HG02852 (cell line): ENCODE measurements around the gene EEIG1.

Experiments
- ATAC-seq: cut with Tn5 transposase; IDR thresholded peaks from one replicate; pipeline ENCODE4 v1.9.1; 2021; ENCODE audit warnings: mild to moderate bottlenecking, moderate library complexity; ENCODE audit not compliant: unreplicated experiment

EEIG1 gene

GRCh38 chr9:127961155-127961490 is 19.7 kb downstream of the EEIG1 start:
- no peak for ATAC-seq

GRCh38 chr9:127960410-127961154 is 20.2 kb downstream of the EEIG1 start:
- ATAC-seq: no peak

GRCh38 chr9:127959841-127960409 is 20.9 kb downstream of the EEIG1 start:
- ATAC-seq: no peak

DNA sequence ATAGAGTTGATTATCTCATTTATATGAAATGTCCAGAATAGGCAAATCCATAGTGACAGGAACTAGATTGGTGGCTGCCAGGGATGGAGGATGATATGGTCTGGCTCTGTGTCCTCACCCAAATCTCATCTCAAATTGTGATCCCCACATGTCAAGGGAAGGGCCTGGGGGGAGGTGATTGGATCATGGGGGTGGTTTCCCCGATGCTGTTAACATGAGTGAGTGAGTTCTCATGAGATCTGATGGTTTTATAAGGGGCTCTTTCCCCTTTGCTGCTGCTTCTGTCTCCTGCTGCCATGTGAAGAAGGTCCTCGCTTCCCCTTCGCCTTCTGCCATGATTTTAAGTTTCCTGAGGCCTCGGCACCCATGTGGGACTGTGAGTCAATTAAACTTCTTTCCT is 21.4 kb downstream of the EEIG1 start:
- no peak for ATAC-seq

DNA sequence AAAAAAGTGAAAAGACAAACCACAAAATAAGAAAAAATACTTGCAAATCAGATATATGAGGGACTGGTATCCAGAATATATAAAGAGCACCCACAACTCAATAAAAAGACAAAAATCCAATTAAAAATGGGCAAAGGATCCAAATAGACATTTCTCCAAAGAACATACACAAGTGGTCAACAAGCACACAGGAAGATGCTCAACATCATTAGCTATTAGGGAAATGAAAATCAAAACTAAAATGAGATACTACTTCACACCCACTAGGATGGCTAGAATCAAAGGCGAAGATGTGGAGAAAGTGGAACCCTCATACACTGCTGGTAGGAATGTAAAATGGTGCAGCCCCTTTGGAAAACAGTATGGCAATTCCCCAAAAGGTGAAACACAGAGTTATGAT is 22.1 kb downstream of the EEIG1 start:
- ATAC-seq: no peak

GRCh38 chr9:127955294-127956015 is 25.3 kb downstream of the EEIG1 start:
- ATAC-seq: no peak

GRCh38 chr9:127954831-127955293 is 25.9 kb downstream of the EEIG1 start:
- no peak for ATAC-seq

DNA sequence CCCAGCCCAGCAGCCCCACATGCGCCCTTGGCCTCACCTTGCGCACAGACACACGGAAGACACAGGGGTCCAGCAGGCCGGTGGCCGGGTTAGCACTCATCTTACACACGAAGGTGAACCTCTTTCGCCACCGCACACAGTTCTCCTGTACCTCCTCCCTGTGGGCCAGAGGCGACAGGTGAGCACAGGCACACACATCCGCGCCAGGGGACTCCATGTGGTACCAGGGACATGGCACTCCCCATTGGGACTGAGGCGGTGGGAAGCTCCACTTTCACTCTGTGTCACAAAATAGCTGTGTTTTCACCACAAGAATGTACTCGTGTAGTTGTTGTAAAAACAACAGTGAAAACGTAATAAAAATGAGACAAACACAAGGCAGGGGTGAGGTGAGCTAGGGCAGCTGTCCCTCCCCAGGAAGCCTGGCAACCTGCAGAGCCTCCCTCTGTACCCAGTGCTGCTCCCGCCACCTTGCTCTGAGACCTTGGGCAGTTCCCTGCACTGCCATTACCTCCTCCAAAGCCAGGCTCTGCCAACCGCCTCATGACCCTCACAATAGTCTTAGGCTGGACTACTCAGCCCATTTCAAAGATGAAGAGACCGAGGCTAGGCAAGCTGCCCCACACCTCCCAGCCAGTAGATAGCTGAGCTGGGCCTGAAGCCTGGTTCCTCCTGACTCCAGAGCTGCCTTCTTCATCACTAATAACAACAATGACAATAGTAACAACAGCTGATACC is 26.9 kb downstream of the EEIG1 start:
- ATAC-seq: no peak

DNA sequence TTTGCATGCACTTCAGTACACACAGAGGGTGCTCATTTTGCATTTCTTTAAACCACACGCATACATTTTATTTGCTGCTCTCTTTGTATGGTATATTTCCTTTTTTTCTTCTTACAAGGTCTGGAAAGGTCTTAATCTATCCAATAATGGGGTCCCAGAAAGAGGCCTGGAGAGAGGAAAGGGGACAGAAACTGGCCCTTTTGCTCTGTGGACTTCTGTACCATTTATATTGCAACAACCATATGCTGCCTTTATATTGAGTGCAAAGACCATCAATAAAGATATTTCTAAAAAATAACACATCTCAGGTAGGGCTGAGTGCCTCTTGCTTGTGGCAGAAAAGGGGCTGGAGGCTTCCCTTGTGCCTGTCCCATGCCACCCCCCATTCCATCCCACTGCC is 27.6 kb downstream of the EEIG1 start:
- ATAC-seq: no peak

DNA sequence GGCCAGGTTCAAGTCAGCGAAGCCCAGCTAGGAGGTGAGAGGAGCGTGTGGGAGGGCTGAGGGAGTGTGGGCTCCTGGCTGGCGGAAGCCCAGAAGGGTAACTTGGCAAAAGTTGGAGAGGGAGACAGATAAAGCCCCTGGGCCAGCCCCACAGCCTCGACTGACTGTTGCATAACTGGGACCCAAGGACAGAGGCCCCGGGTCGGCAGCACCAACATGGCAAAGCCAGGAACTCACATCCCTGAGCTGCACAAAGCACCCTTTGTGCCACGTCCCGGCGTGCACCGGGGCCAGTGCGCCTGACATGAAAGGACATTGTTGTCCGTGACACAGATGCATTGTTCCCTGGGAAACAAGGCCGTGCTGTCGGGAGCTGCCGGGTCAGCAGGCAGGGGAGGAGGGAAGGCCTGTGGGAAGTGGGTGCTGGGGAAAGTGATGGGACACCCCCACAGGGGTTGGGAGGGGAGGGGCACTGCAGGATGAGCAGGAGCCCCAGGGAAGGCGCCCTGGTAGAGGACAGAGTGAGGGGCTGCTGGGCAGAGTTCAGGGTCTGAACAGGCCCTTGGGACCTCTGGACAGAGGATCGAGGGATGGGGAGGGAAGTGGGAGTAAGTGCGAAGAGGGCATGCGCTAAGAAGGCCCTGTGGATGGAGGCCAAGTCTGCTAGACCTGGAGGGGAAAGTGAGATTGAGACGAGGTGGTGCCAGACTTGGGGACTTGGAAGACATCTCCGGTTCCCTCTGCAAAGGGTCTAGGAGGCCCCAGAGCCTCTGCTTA is 30.1 kb downstream of the EEIG1 start:
- no peak for ATAC-seq

GRCh38 chr9:127949827-127950512 is 30.8 kb downstream of the EEIG1 start:
- ATAC-seq: no peak

DNA sequence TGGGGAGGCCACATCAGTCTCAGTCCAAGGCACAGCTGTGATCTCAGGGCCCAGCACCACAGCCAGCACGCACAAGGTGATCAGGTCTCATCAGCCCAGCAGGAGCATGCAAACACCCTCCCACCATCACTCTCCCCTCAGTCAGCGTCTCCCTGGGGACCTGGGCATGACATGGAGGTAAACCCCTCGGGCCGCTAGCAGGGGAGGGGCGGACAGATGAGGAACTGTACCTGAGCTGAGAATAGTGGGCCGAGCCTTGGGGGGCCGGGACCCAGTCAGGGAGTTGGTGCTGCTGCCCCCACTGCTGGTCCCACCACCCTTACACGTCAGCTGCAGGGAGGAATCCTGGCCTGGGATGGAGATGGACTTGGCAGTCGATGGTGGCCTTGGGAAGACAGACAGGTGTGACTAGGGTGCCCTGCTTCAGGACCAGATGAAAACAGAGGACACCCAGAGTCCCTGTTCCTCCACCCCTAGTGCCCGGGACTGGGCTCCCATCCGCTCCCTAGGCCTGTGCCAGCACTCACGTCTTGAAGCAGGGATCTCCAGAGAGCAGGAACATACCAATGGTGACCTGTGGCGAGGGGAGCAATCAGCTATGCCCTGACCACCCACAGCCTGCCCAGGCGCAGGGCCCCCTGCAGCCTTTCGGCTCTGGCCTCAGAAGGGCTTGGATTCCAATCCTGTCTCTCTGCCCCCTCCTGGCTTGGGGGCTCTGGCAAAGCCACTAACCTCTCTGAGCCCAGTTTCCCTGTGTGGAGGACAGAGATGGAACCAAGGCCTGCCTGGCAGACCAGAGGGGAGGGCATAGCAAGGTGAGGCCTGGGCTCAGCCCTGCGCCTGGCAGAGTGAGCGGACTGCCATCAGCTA is 32.7 kb downstream of the EEIG1 start:
- no peak for ATAC-seq

GRCh38 chr9:127946728-127947127 is 34.1 kb downstream of the EEIG1 start:
- ATAC-seq: no peak

- ATAC-seq: no peak
Observed at GRCh38 chr9:127945942-127946341, 34.8 kb downstream of the EEIG1 start.

- ATAC-seq: no peak
Observed at GRCh38 chr9:127945338-127945737, 35.5 kb downstream of the EEIG1 start.

DNA sequence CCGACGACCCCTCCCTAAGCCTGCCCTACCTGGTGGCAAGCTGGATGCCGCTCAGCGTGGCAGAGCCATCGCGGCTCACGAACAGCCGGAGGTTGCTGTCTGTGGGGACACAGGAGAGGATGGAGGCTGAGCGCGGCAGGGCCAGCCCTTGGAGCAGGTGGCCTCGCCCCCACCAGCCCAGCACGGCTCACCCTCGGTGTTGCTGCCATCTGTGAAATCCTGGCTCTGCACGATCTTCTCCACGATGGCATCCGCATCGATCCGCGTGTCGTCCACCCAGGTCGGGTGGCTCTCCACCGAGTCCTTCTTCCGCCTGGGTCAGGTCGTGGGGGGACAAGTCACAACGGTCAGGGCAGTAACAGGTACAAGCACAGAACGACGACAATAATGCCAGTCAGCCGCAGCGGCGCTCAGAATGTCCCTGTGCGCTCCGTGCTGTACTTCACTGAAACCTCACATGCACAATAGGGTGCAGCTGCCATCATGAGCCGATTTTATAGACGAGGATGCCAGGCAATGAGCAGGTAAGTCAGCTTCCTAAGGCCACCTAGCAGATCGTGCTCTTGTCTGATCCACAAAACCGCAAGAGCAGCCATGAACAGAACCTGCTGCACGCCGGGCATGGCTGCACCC is 36.1 kb downstream of the EEIG1 start:
- ATAC-seq: no peak

GRCh38 chr9:127943731-127944144 is 37.1 kb downstream of the EEIG1 start:
- peak; percentile 73 for ATAC-seq

GRCh38 chr9:127943011-127943662 is 37.7 kb downstream of the EEIG1 start:
- ATAC-seq: peak; percentile 17
